ENCODE data around the gene AKR1B15. TPM values are rescaled to one million over a fixed set of nuclear protein-coding genes. Genes with fewer than 3 reads are reported as not detected.

Gene AKR1B15
- total and polyA plus RNA-seq, 9 of the 15 experiments (the other 6 are each of a cell fraction or from before 2014, with no cell fraction given): not detected

GRCh38 chr7:134612197-134612596, 63.3 kb downstream of the AKR1B15 start:
- no TSS peak for BruUV-seq (replicated peaks)

More at GRCh38 chr7:134612197-134612596, 63.3 kb downstream of the AKR1B15 start:
- H3K79me2 ChIP-seq (ENCODE audit: control insufficient read depth, insufficient read depth, low read length): no peaks in the 10 kb centered on the region
- no peak overlapping the region for H3K4me2 ChIP-seq (ENCODE audit: insufficient read depth, low read length)
- ATAC-seq (peak; percentile 66), FAIRE-seq (no peak), DNase-seq (ENCODE audit: extremely low read depth in 1 of 4, low spot score in 3 of 4) (no peak)
- 2% methylated on average over 2 of the region's 2 CpGs for WGBS (ENCODE audit: insufficient coverage, low coverage, missing lambda C conversion rate)
- no peak overlapping the region for H3K4me3 ChIP-seq
- intact Hi-C loops (cut with micrococcal nuclease) (no loop called here), in situ Hi-C loops (cut with MboI) (loop anchor here (5.0 kb wide), 1 partner anchor 170 kb away; no protein-coding TSS in a partner anchor)
- no peaks in the 10 kb centered on the region for H3K9me3 ChIP-seq (replicated peaks; ENCODE audit: control insufficient read depth, insufficient read depth, low read depth, low read length)
- H3K9me1 ChIP-seq (ENCODE audit: control insufficient read depth, insufficient read depth, low read length): no peaks in the 10 kb centered on the region
- H3K27ac ChIP-seq (ENCODE audit: extremely low read depth, low read depth, low read length): no peak overlapping the region
- no peaks in the 10 kb centered on the region for H4K20me1 ChIP-seq (replicated peaks; ENCODE audit: control insufficient read depth, insufficient read depth, low read length)
- POLR2A ChIA-PET: interaction anchor here (0.6 to 1.1 kb wide), 2 partner anchors 13 to 607 kb away, joined by 3 to 6 read pairs; no protein-coding TSS in a partner anchor
- no peaks in the 10 kb centered on the region for H3K4me1 ChIP-seq (replicated peaks in 1 of 2; ENCODE audit: control insufficient read depth in 2 of 2, insufficient read depth in 2 of 2, low read length in 2 of 2)
- H2AFZ ChIP-seq (ENCODE audit: low read depth, low read length): no peak overlapping the region
- no peak overlapping the region for H3K9ac ChIP-seq (ENCODE audit: insufficient read depth in 1 of 2, low read depth in 2 of 2, low read length in 2 of 2)
- CTCF ChIA-PET (ENCODE audit: low intra/inter-chr PET ratio): no interaction called here
- H3K36me3 ChIP-seq (ENCODE audit: control insufficient read depth, insufficient read depth, low read length): no peaks in the 10 kb centered on the region
- no peak for TF ChIP-seq XRCC5 (IDR thresholded peaks at IDR 0.05; ENCODE audit: low read depth, low read length)
- TF ChIP-seq CTCF (IDR thresholded peaks at IDR 0.05 in 2 of 3, conservative IDR thresholded peaks at IDR 0.05 in 1 of 3; ENCODE audit: insufficient read depth in 2 of 3, low read depth in 1 of 3, low read length in 3 of 3): peak; percentile 3 to 34 (median 26); a peak in 2 of 6 replicates
- TF ChIP-seq RAD21 (CRISPR knock-in tag; conservative IDR thresholded peaks at IDR 0.05 in 1 of 2, IDR thresholded peaks at IDR 0.05 in 1 of 2): peak in 1 of 2 experiments; percentile 51; a peak in 2 of 4 replicates
- TF ChIP-seq ZNF282 (CRISPR knock-in tag; IDR thresholded peaks at IDR 0.05): no peak
- H3K27me3 ChIP-seq (ENCODE audit: control insufficient read depth in 2 of 2, insufficient read depth in 2 of 2, low read length in 2 of 2): peaks cover 3% of the 10 kb centered on the region in 2 experiments; a peak in 1 of 5 replicates

Data from K562 (cell line).